Activated CD4-positive, alpha-beta T cell treated with anti-CD3 and anti-CD28 coated beads for 4 hours (primary cell): ENCODE results near the gene CXCL9.
"Not testable (repeated sequence)": the region's sequence is repeated elsewhere in the genome, so short reads cannot be mapped to it uniquely, and the experiment has no call there.

Source experiments
- DNase-seq, 2 donors: peaks; one replicate each; pipeline ENCODE4 v3.0.0-alpha.2; 2020

CXCL9 gene

GRCh38 chr4:76011700-76012387 is 4.5 kb upstream of the CXCL9 start:
- no peak for DNase-seq

GRCh38 chr4:76011018-76011670 is 3.8 kb upstream of the CXCL9 start:
- DNase-seq = no peak

- DNase-seq = no peak
These were observed 3.3 kb upstream of the CXCL9 start for GRCh38 chr4:76010576-76010975.

GRCh38 chr4:76009311-76009710 is 2.0 kb upstream of the CXCL9 start:
- no peak for DNase-seq

GRCh38 chr4:76003620-76004019 is 3.7 kb downstream of the CXCL9 start:
- no peak for DNase-seq

- DNase-seq = no peak
These were observed 4.3 kb downstream of the CXCL9 start for GRCh38 chr4:76003035-76003434.

- DNase-seq = no peak
These were observed 5.1 kb downstream of the CXCL9 start for GRCh38 chr4:76002176-76002575.

GRCh38 chr4:76001700-76002099 is 5.6 kb downstream of the CXCL9 start:
- DNase-seq = no peak

GRCh38 chr4:76000279-76000678 is 7.0 kb downstream of the CXCL9 start:
- DNase-seq = no peak

GRCh38 chr4:75998525-75999147 is 8.7 kb downstream of the CXCL9 start:
- DNase-seq = not testable (repeated sequence)

- no peak for DNase-seq
These were observed 9.4 kb downstream of the CXCL9 start for GRCh38 chr4:75997946-75998345.

GRCh38 chr4:75997081-75997480 is 10.2 kb downstream of the CXCL9 start:
- DNase-seq = no peak

- no peak for DNase-seq
These were observed 11.6 kb downstream of the CXCL9 start for GRCh38 chr4:75995727-75996126.

GRCh38 chr4:75992462-75992861 is 14.8 kb downstream of the CXCL9 start:
- no peak for DNase-seq

- DNase-seq = no peak
These were observed 17.3 kb downstream of the CXCL9 start for GRCh38 chr4:75989846-75990528.

GRCh38 chr4:75985116-75985515 is 22.2 kb downstream of the CXCL9 start:
- no peak for DNase-seq

- no peak for DNase-seq
These were observed 26.7 kb downstream of the CXCL9 start for GRCh38 chr4:75980576-75980975.

GRCh38 chr4:75976177-75976576 is 31.1 kb downstream of the CXCL9 start:
- no peak for DNase-seq

GRCh38 chr4:75973766-75974165 is 33.5 kb downstream of the CXCL9 start:
- DNase-seq = no peak

- DNase-seq = no peak
These were observed 39.2 kb downstream of the CXCL9 start for GRCh38 chr4:75968084-75968483.

GRCh38 chr4:75963558-75963957 is 43.8 kb downstream of the CXCL9 start:
- no peak for DNase-seq

GRCh38 chr4:75962072-75962471 is 45.2 kb downstream of the CXCL9 start:
- DNase-seq = not testable (repeated sequence)

GRCh38 chr4:75958546-75958945 is 48.8 kb downstream of the CXCL9 start:
- not testable (repeated sequence) for DNase-seq

- DNase-seq = not testable (repeated sequence)
These were observed 52.5 kb downstream of the CXCL9 start for GRCh38 chr4:75954811-75955210.
